ENCODE measurements around the gene ASCC1. TPM values are rescaled to one million over a fixed set of nuclear protein-coding genes. Genes with fewer than 3 reads are reported as not detected.
A peak's percentile ranks its signal among the peaks of the same experiment; 100 is the strongest.

ASCC1 gene
- total and polyA plus RNA-seq, 2 of the 4 experiments (the other 2 are of a cell fraction): 15.9 to 21.0 TPM

GRCh38 chr10:72173262-72173618 is 42.8 kb downstream of the ASCC1 start:
- H3K23ac ChIP-seq (ENCODE audit: low read depth, low read length): no peak overlapping the region
- ATAC-seq (ENCODE audit: low read depth) (no peak), DNase-seq (no peak)
- H3K14ac ChIP-seq (replicated peaks; ENCODE audit: low read depth, low read length): no peak overlapping the region
- no peak overlapping the region for H2BK5ac ChIP-seq (ENCODE audit: low read depth, low read length, poor library complexity, severe bottlenecking)
- H3K27ac ChIP-seq (ENCODE audit: insufficient read depth, low read length): no peak overlapping the region
- intact Hi-C loops (cut with micrococcal nuclease) (loop anchor here (5.0 kb wide), 1 partner anchor 66 kb away; no protein-coding TSS in a partner anchor), in situ Hi-C loops (cut with MboI; ENCODE audit: low sequenced_read_pairs) (no loop called here), dilution Hi-C loops (cut with HindIII; ENCODE audit: low sequenced_read_pairs, unreplicated experiment) (no loop called here)
- H3K4me3 ChIP-seq (ENCODE audit: insufficient read depth, low read depth, low read length): no peak overlapping the region
- no peak overlapping the region for H3K9ac ChIP-seq (ENCODE audit: low read depth, low read length)
- peaks cover 9% of the 10 kb centered on the region for H3K4me1 ChIP-seq (ENCODE audit: control insufficient read depth, insufficient read depth, low read length)
- H4K20me1 ChIP-seq (ENCODE audit: insufficient read depth, low read length): no peaks in the 10 kb centered on the region
- POLR2A ChIA-PET (ENCODE audit: unreplicated experiment): no interaction called here
- no peaks in the 10 kb centered on the region for H3K27me3 ChIP-seq (ENCODE audit: control insufficient read depth, insufficient read depth, low read length)
- H3K79me1 ChIP-seq (ENCODE audit: low read depth in 1 of 2, low read length in 2 of 2): peaks cover 0 to 2% of the 10 kb centered on the region in 2 experiments; a peak in 1 of 4 replicates
- CTCF ChIA-PET: no interaction called here
- H2AFZ ChIP-seq (replicated peaks; ENCODE audit: low read length, poor library complexity): no peak overlapping the region
- H4K8ac ChIP-seq (ENCODE audit: low read depth in 2 of 2, low read length in 2 of 2): no peak overlapping the region
- H4K5ac ChIP-seq (ENCODE audit: low read depth, low read length): no peak overlapping the region
- no peak overlapping the region for H4K91ac ChIP-seq (ENCODE audit: insufficient read depth, low read depth, low read length)
- peaks cover 3% of the 10 kb centered on the region for H3K9me1 ChIP-seq (ENCODE audit: insufficient read depth, low read length)
- no peaks in the 10 kb centered on the region for H3K9me3 ChIP-seq (ENCODE audit: control insufficient read depth, insufficient read depth, low read length)
- no peak overlapping the region for H3K4me2 ChIP-seq (ENCODE audit: low read depth, low read length)
- peak overlapping the region; percentile 38 for H2BK120ac ChIP-seq (ENCODE audit: low read depth, low read length)
- no TSS peak for BruUV-seq (replicated peaks)
- no peak overlapping the region for H3K56ac ChIP-seq (ENCODE audit: extremely low read depth, insufficient read depth, low read length)
- no peak overlapping the region for H2AK9ac ChIP-seq (replicated peaks; ENCODE audit: low read depth, low read length, poor library complexity)
- TF ChIP-seq MAFK (IDR thresholded peaks at IDR 0.05; ENCODE audit: low read depth, low read length) (no peak), SMC3 (IDR thresholded peaks at IDR 0.05; ENCODE audit: low read depth, low read length) (no peak), NFE2L2 (IDR thresholded peaks at IDR 0.05; ENCODE audit: low read depth, low read length) (no peak), FOS (IDR thresholded peaks at IDR 0.05; ENCODE audit: low read depth, low read length) (no peak), MXI1 (IDR thresholded peaks at IDR 0.05; ENCODE audit: borderline replicate concordance, low read depth, low read length) (no peak), CHD1 (IDR thresholded peaks at IDR 0.05; ENCODE audit: low read depth, low read length) (no peak), RCOR1 (IDR thresholded peaks at IDR 0.05; ENCODE audit: insufficient replicate concordance, low read length) (no peak), ELK1 (IDR thresholded peaks at IDR 0.05; ENCODE audit: borderline replicate concordance, low read depth, low read length) (no peak)
- H3K18ac ChIP-seq (ENCODE audit: low read depth, low read length): peak overlapping the region; percentile 9; the same call in 1 of the 2 replicates
- H2AK5ac ChIP-seq (ENCODE audit: low read depth, low read length): peak overlapping the region; percentile 41; the same call in 1 of the 2 replicates
- WGBS, 2 experiments (ENCODE audit: extremely low coverage in 2 of 2, insufficient read length in 1 of 2): no CpG with 5 or more reads among the region's 3 CpGs
- no peak overlapping the region for H3K4ac ChIP-seq (ENCODE audit: low read depth, low read length)
- no peaks in the 10 kb centered on the region; the same call in 1 of the 2 replicates for H3K36me3 ChIP-seq (ENCODE audit: control insufficient read depth, insufficient read depth, low read length)
- H2BK20ac ChIP-seq (ENCODE audit: low read depth, low read length): no peak overlapping the region
- peak overlapping the region; percentile 69; the same call in 1 of the 3 replicates for H2BK15ac ChIP-seq (ENCODE audit: low read depth, low read length)

Data from IMR-90 (cell line).